ENCODE measurements around the gene PDCD6IP. TPM values are rescaled to one million over a fixed set of nuclear protein-coding genes. Genes with fewer than 3 reads are reported as not detected.

The PDCD6IP gene
- total RNA-seq, 2 donors from 2014 or later = 120 to 134 TPM

DNA sequence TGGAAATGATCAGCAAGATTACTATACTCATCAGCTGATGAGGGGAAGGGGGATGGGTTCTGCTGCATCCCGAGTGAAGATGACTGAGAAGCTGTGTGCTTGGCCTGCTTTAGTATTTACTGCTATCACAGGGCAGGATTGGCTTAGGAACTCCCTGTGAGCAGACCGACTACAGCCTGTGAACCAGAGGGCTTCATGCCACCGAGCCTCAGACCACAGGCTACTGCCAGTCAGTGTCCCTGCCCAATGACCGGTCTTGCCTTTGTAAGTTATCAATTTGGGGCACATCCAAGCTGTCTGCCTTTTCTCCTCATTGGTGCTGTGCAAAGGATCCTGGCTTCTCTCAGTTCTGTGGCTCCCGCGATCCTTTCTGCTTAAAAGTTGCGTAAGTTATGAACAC is 71.5 kb downstream of the PDCD6IP start:
- peaks cover 7% of the 10 kb centered on the region for H3K36me3 Mint-ChIP-seq (ENCODE audit: low read depth)
- peaks cover 36% of the 10 kb centered on the region for H3K36me3 ChIP-seq (ENCODE audit: control insufficient read depth, insufficient read depth, low read length)
- peaks cover 3% of the 10 kb centered on the region for H3K4me1 Mint-ChIP-seq

DNA sequence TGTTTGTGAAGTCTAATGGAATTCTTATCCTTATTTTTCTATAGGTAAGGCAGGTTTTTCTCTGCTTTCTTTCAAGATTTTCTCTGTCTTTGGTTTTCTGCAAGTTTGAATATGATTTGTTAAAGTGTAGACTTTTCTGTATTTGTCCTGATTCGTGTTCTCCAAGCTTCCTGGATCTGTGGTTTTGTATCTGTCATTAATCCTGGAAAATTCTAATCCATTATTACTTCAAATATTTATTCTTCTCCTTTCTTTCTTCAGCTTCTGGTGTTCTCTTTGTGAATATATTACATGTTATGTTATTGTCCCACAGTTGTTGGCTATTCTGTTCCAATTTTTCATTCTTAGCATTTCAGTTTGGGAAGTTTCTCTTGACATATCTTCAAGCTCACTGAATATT is 76.4 kb downstream of the PDCD6IP start:
- no peaks in the 10 kb centered on the region for H3K27me3 Mint-ChIP-seq (ENCODE audit: insufficient read depth)
- DNase-seq = no peak
- 100% methylated on average over 1 of the region's 1 CpG; no CpG with 5 or more reads in 1 of the 2 experiments for WGBS, 2 experiments (ENCODE audit: insufficient coverage in 1 of 2, insufficient read length in 1 of 2)
- Histone ChIP-seq H3K36me3 (ENCODE audit: control insufficient read depth, insufficient read depth, low read length) (no peaks in the 10 kb centered on the region), H3K9ac (ENCODE audit: extremely low read depth, low read length, poor library complexity, severe bottlenecking) (no peak overlapping the region), H3K27me3 (ENCODE audit: control insufficient read depth, insufficient read depth, low read length, poor library complexity, severe bottlenecking) (no peaks in the 10 kb centered on the region), H3K4me1 (ENCODE audit: control insufficient read depth, insufficient read depth, low read length) (peaks cover 3% of the 10 kb centered on the region), H3K27ac (ENCODE audit: low read depth, low read length) (no peak overlapping the region), H3K4me3 (ENCODE audit: low read length) (no peak overlapping the region), H3K9me3 (ENCODE audit: control insufficient read depth, low read length) (peaks cover 6% of the 10 kb centered on the region)
- TF ChIP-seq, protein P1, sequence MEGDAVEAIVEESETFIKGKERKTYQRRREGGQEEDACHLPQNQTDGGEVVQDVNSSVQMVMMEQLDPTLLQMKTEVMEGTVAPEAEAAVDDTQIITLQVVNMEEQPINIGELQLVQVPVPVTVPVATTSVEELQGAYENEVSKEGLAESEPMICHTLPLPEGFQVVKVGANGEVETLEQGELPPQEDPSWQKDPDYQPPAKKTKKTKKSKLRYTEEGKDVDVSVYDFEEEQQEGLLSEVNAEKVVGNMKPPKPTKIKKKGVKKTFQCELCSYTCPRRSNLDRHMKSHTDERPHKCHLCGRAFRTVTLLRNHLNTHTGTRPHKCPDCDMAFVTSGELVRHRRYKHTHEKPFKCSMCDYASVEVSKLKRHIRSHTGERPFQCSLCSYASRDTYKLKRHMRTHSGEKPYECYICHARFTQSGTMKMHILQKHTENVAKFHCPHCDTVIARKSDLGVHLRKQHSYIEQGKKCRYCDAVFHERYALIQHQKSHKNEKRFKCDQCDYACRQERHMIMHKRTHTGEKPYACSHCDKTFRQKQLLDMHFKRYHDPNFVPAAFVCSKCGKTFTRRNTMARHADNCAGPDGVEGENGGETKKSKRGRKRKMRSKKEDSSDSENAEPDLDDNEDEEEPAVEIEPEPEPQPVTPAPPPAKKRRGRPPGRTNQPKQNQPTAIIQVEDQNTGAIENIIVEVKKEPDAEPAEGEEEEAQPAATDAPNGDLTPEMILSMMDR (conservative IDR thresholded peaks at IDR 0.05) = no peak
- H3K9me3 Mint-ChIP-seq = no peaks in the 10 kb centered on the region
- H3K36me3 Mint-ChIP-seq (ENCODE audit: low read depth) = no peaks in the 10 kb centered on the region
- peaks cover 22% of the 10 kb centered on the region for H3K4me1 Mint-ChIP-seq
- no peak overlapping the region for H3K4me3 Mint-ChIP-seq
- H3K27ac Mint-ChIP-seq = no peak overlapping the region

More for the DNA sequence above, 71.5 kb downstream of the PDCD6IP start:
- no peak for DNase-seq
- Histone ChIP-seq H3K4me1 (ENCODE audit: control insufficient read depth, insufficient read depth, low read length) (no peaks in the 10 kb centered on the region), H3K9me3 (ENCODE audit: control insufficient read depth, low read length) (peaks cover 6% of the 10 kb centered on the region), H3K9ac (ENCODE audit: extremely low read depth, low read length, poor library complexity, severe bottlenecking) (no peak overlapping the region), H3K4me3 (ENCODE audit: low read length) (no peak overlapping the region), H3K27ac (ENCODE audit: low read depth, low read length) (no peak overlapping the region), H3K27me3 (ENCODE audit: control insufficient read depth, insufficient read depth, low read length, poor library complexity, severe bottlenecking) (no peaks in the 10 kb centered on the region)
- Mint-ChIP-seq H3K27me3 (ENCODE audit: insufficient read depth) (no peaks in the 10 kb centered on the region), H3K9me3 (no peaks in the 10 kb centered on the region), H3K27ac (no peak overlapping the region), H3K4me3 (no peak overlapping the region)
- TF ChIP-seq, protein P1 (conservative IDR thresholded peaks at IDR 0.05) = no peak
- 95% methylated on average over 6 to 7 of the region's 7 CpGs for WGBS, 2 experiments (ENCODE audit: insufficient coverage in 1 of 2, insufficient read length in 1 of 2)

DNA sequence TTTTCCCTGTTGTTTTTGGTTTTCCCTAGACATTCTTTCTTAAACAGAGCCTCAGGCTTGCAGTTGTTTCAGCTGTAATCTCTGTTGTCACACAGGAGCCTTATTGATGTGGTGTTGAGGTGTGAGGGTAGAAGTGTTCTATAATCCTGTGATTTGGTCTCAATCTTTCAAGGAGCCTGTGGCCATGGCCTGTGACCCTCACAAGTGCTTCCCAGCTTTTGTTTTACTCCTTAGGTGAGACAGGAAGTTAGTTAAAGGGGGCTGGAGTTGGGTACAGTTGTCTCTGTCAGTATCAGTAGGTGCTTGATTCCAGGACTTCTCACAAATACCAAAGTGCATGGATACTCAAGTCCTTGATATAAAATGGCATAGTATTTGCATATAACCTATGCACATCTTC is 77.2 kb downstream of the PDCD6IP start:
- H3K27ac Mint-ChIP-seq = peak overlapping the region; percentile 62
- Histone ChIP-seq H3K9me3 (ENCODE audit: control insufficient read depth, low read length) (peaks cover 6% of the 10 kb centered on the region), H3K27ac (ENCODE audit: low read depth, low read length) (no peak overlapping the region), H3K36me3 (ENCODE audit: control insufficient read depth, insufficient read depth, low read length) (no peaks in the 10 kb centered on the region), H3K9ac (ENCODE audit: extremely low read depth, low read length, poor library complexity, severe bottlenecking) (no peak overlapping the region), H3K4me3 (ENCODE audit: low read length) (no peak overlapping the region), H3K27me3 (ENCODE audit: control insufficient read depth, insufficient read depth, low read length, poor library complexity, severe bottlenecking) (no peaks in the 10 kb centered on the region), H3K4me1 (ENCODE audit: control insufficient read depth, insufficient read depth, low read length) (peaks cover 3% of the 10 kb centered on the region)
- peak; percentile 61 for DNase-seq
- peaks cover 28% of the 10 kb centered on the region for H3K4me1 Mint-ChIP-seq
- no peak overlapping the region for H3K4me3 Mint-ChIP-seq
- TF ChIP-seq, protein P1 (conservative IDR thresholded peaks at IDR 0.05) = no peak
- H3K9me3 Mint-ChIP-seq = no peaks in the 10 kb centered on the region
- no peaks in the 10 kb centered on the region for H3K36me3 Mint-ChIP-seq (ENCODE audit: low read depth)
- H3K27me3 Mint-ChIP-seq (ENCODE audit: insufficient read depth) = no peaks in the 10 kb centered on the region
